ENCODE measurements around the gene ZCRB1.

Gene ZCRB1

GRCh38 chr12:42326541-42327226, 790 bp upstream of the ZCRB1 start:
- Histone ChIP-seq H3K9ac (ENCODE audit: low read length) (peak overlapping the region; percentile 97), H3K4me3 (ENCODE audit: low read length) (peak overlapping the region; percentile 97), H3K36me3 (replicated peaks; ENCODE audit: low read depth, low read length) (peaks cover 7% of the 10 kb centered on the region), H3K9me3 (ENCODE audit: insufficient read depth, low read length) (no peaks in the 10 kb centered on the region), H3K79me2 (ENCODE audit: low read length) (peaks cover 71% of the 10 kb centered on the region), H3K27me3 (ENCODE audit: low read depth, low read length) (no peaks in the 10 kb centered on the region), H3K4me1 (ENCODE audit: low read length) (peaks cover 24% of the 10 kb centered on the region), H2AFZ (ENCODE audit: low read depth, low read length) (no peak overlapping the region; the same call in 1 of the 2 replicates), H3K27ac (ENCODE audit: low read length) (peak overlapping the region; percentile 79), H4K20me1 (ENCODE audit: insufficient read depth, low read length) (peaks cover 38% of the 10 kb centered on the region), H3K4me2 (ENCODE audit: low read length) (peak overlapping the region; percentile 84)
- TF ChIP-seq CTCF (IDR thresholded peaks at IDR 0.05; ENCODE audit: low read depth, low read length), result no peak

- Histone ChIP-seq H3K9me3 (ENCODE audit: insufficient read depth, low read length) (no peaks in the 10 kb centered on the region), H3K9ac (ENCODE audit: low read length) (peak overlapping the region; percentile 97), H3K4me3 (ENCODE audit: low read length) (peak overlapping the region; percentile 97), H3K27ac (ENCODE audit: low read length) (peak overlapping the region; percentile 79), H4K20me1 (ENCODE audit: insufficient read depth, low read length) (peaks cover 27% of the 10 kb centered on the region), H2AFZ (ENCODE audit: low read depth, low read length) (peak overlapping the region; percentile 87), H3K4me1 (ENCODE audit: low read length) (peaks cover 20% of the 10 kb centered on the region), H3K4me2 (ENCODE audit: low read length) (peak overlapping the region; percentile 78), H3K36me3 (replicated peaks; ENCODE audit: low read depth, low read length) (peaks cover 16% of the 10 kb centered on the region), H3K79me2 (ENCODE audit: low read length) (peaks cover 59% of the 10 kb centered on the region), H3K27me3 (ENCODE audit: low read depth, low read length) (no peaks in the 10 kb centered on the region)
- TF ChIP-seq EZH2phosphoT487 (IDR thresholded peaks at IDR 0.05; ENCODE audit: low read depth), result no peak
- no peak for TF ChIP-seq CTCF (IDR thresholded peaks at IDR 0.05; ENCODE audit: low read depth, low read length)
Observed at GRCh38 chr12:42325326-42325652, 605 bp downstream of the ZCRB1 start.

GRCh38 chr12:42323856-42324255, 2.0 kb downstream of the ZCRB1 start:
- H3K36me3 ChIP-seq (replicated peaks; ENCODE audit: low read depth, low read length), result peaks cover 16% of the 10 kb centered on the region
- no peak overlapping the region for H3K4me3 ChIP-seq (ENCODE audit: low read length)
- TF ChIP-seq CTCF (IDR thresholded peaks at IDR 0.05; ENCODE audit: low read depth, low read length) (no peak), EZH2phosphoT487 (IDR thresholded peaks at IDR 0.05; ENCODE audit: low read depth) (no peak)
- no peak overlapping the region for H3K4me2 ChIP-seq (ENCODE audit: low read length)
- H3K27me3 ChIP-seq (ENCODE audit: low read depth, low read length), result no peaks in the 10 kb centered on the region
- peaks cover 44% of the 10 kb centered on the region for H3K79me2 ChIP-seq (ENCODE audit: low read length)
- H3K27ac ChIP-seq (ENCODE audit: low read length), result no peak overlapping the region
- no peaks in the 10 kb centered on the region for H3K9me3 ChIP-seq (ENCODE audit: insufficient read depth, low read length)
- no peak overlapping the region for H2AFZ ChIP-seq (ENCODE audit: low read depth, low read length)
- H4K20me1 ChIP-seq (ENCODE audit: insufficient read depth, low read length), result peaks cover 18% of the 10 kb centered on the region
- no peak overlapping the region for H3K9ac ChIP-seq (ENCODE audit: low read length)
- peaks cover 20% of the 10 kb centered on the region for H3K4me1 ChIP-seq (ENCODE audit: low read length)

GRCh38 chr12:42322567-42322966, 3.3 kb downstream of the ZCRB1 start:
- no peak overlapping the region for H2AFZ ChIP-seq (ENCODE audit: low read depth, low read length)
- H3K79me2 ChIP-seq (ENCODE audit: low read length), result peaks cover 31% of the 10 kb centered on the region
- H4K20me1 ChIP-seq (ENCODE audit: insufficient read depth, low read length), result peaks cover 6% of the 10 kb centered on the region
- peaks cover 13% of the 10 kb centered on the region for H3K4me1 ChIP-seq (ENCODE audit: low read length)
- H3K4me2 ChIP-seq (ENCODE audit: low read length), result no peak overlapping the region
- H3K36me3 ChIP-seq (replicated peaks; ENCODE audit: low read depth, low read length), result peaks cover 14% of the 10 kb centered on the region
- no peak overlapping the region for H3K9ac ChIP-seq (ENCODE audit: low read length)
- H3K4me3 ChIP-seq (ENCODE audit: low read length), result no peak overlapping the region
- H3K27me3 ChIP-seq (ENCODE audit: low read depth, low read length), result no peaks in the 10 kb centered on the region
- H3K27ac ChIP-seq (ENCODE audit: low read length), result no peak overlapping the region
- H3K9me3 ChIP-seq (ENCODE audit: insufficient read depth, low read length), result no peaks in the 10 kb centered on the region
- TF ChIP-seq CTCF (IDR thresholded peaks at IDR 0.05; ENCODE audit: low read depth, low read length) (no peak), EZH2phosphoT487 (IDR thresholded peaks at IDR 0.05; ENCODE audit: low read depth) (no peak)

Measured in OCI-LY3 (cell line).